ENCODE results near the gene RXRG.

The RXRG gene

GRCh38 chr1:165423136-165423535, 21.8 kb downstream of the RXRG start:
- no peak for TF ChIP-seq CTCF (IDR thresholded peaks at IDR 0.05; ENCODE audit: control extremely low read depth, extremely low read depth, low read depth, missing control alignments)
- ChIA-PET POLR2A (no interaction called here), CTCF (interaction anchor here (2.1 kb wide), 1 partner anchor 16 kb away, joined by 6 read pairs; no protein-coding TSS in a partner anchor)
- DNase-seq (ENCODE audit: extremely low spot score): no peak

- CTCF ChIA-PET: no interaction called here
- no peak for TF ChIP-seq CTCF (IDR thresholded peaks at IDR 0.05; ENCODE audit: control extremely low read depth, extremely low read depth, low read depth, missing control alignments)
- no peak for DNase-seq (ENCODE audit: extremely low spot score)
- POLR2A ChIA-PET: no interaction called here
Measured at GRCh38 chr1:165420655-165421054, 24.3 kb downstream of the RXRG start.

GRCh38 chr1:165419839-165420238, 25.1 kb downstream of the RXRG start:
- DNase-seq (ENCODE audit: extremely low spot score): no peak
- POLR2A ChIA-PET: no interaction called here
- TF ChIP-seq CTCF (IDR thresholded peaks at IDR 0.05; ENCODE audit: control extremely low read depth, extremely low read depth, low read depth, missing control alignments): no peak
- CTCF ChIA-PET: interaction anchor here (1.1 kb wide), 1 partner anchor 53 kb away, joined by 3 read pairs; no protein-coding TSS in a partner anchor

GRCh38 chr1:165418195-165418594, 26.7 kb downstream of the RXRG start:
- no peak for DNase-seq (ENCODE audit: extremely low spot score)
- POLR2A ChIA-PET: no interaction called here
- TF ChIP-seq CTCF (IDR thresholded peaks at IDR 0.05; ENCODE audit: control extremely low read depth, extremely low read depth, low read depth, missing control alignments): no peak
- CTCF ChIA-PET: interaction anchor here (1.3 to 1.5 kb wide), 2 partner anchors 8 to 159 kb away, joined by 3 read pairs; no protein-coding TSS in a partner anchor

GRCh38 chr1:165416876-165417275, 28.1 kb downstream of the RXRG start:
- DNase-seq (ENCODE audit: extremely low spot score): no peak
- TF ChIP-seq CTCF (IDR thresholded peaks at IDR 0.05; ENCODE audit: control extremely low read depth, extremely low read depth, low read depth, missing control alignments): no peak
- CTCF ChIA-PET: interaction anchor here (1.3 to 1.5 kb wide), 2 partner anchors 10 to 161 kb away, joined by 3 read pairs; no protein-coding TSS in a partner anchor
- POLR2A ChIA-PET: no interaction called here

- no peak for DNase-seq (ENCODE audit: extremely low spot score)
- TF ChIP-seq CTCF (IDR thresholded peaks at IDR 0.05; ENCODE audit: control extremely low read depth, extremely low read depth, low read depth, missing control alignments): no peak
- ChIA-PET POLR2A (no interaction called here), CTCF (interaction anchor here (0.8 to 1.2 kb wide), 2 partner anchors 16 to 22 kb away, joined by 3 to 4 read pairs; no protein-coding TSS in a partner anchor)
Measured at GRCh38 chr1:165415068-165415467, 29.9 kb downstream of the RXRG start.
